Gastroesophageal sphincter (tissue), 4 donors: ENCODE measurements around the gene SDK1. TPM values are rescaled to one million over a fixed set of nuclear protein-coding genes. Genes with fewer than 3 reads are reported as not detected.
"Not testable (repeated sequence)": the region's sequence is repeated elsewhere in the genome, so short reads cannot be mapped to it uniquely, and the experiment has no call there.

Source experiments
- ATAC-seq: fragments of 150-250 bp; one replicate; pipeline ENCODE4 v1.9.1; 2016; ENCODE audit warnings: mild to moderate bottlenecking, moderate library complexity
- H3K27ac ChIP-seq, 4 donors: fragments of 200-600 bp; sonication (generic) in 3 of 4; 1 replicate in 3 of 4; 2 replicates in 1 of 4; pipeline ENCODE4 v1.5.1; 2016 to 2019
- H3K27me3 ChIP-seq: fragments of 200-600 bp; sonication (generic); one replicate; pipeline ENCODE4 v1.5.1; 2019
- H3K36me3 ChIP-seq, 2 donors: fragments of 200-600 bp; sonication (generic); one replicate each; pipeline ENCODE4 v1.5.1; 2019; ENCODE audit warnings: control low read depth in 1 of 2
- H3K4me1 ChIP-seq, 3 donors: fragments of 200-600 bp; sonication (generic); 1 replicate in 2 of 3; 2 replicates in 1 of 3; pipeline ENCODE4 v1.5.1; 2016 to 2019; ENCODE audit warnings: control low read depth in 2 of 3
- H3K4me3 ChIP-seq, 2 donors: fragments of 200-600 bp; sonication (generic); one replicate each; pipeline ENCODE4 v1.5.1; 2019; ENCODE audit warnings: mild to moderate bottlenecking in 1 of 2, moderate library complexity in 1 of 2
- H3K9me3 ChIP-seq, 3 donors: fragments of 200-600 bp; sonication (generic); one replicate each; pipeline ENCODE4 v1.5.1; 2017 to 2019; ENCODE audit warnings: control low read depth in 2 of 3
- EP300 ChIP-seq: sonication (generic); formaldehyde crosslinking; IDR thresholded peaks from one replicate; pipeline ENCODE4 v1.6.1; 2017; ENCODE audit warnings: antibody characterized with exemption, mild to moderate bottlenecking
- POLR2A ChIP-seq, 2 donors: fragments of 450-650 bp; IDR thresholded peaks; one replicate each; pipeline ENCODE4 v1.6.1; 2017; ENCODE audit warnings: antibody characterized with exemption in 2 of 2, mild to moderate bottlenecking in 2 of 2, moderate library complexity in 1 of 2
- POLR2AphosphoS5 ChIP-seq: sonication (generic); formaldehyde crosslinking; IDR thresholded peaks from one replicate; pipeline ENCODE4 v1.6.1; 2017; ENCODE audit warnings: antibody characterized with exemption
- WGBS, 2 donors: methylation state at CpG; one replicate each; pipeline ENCODE4 v1.1.5; 2018; ENCODE audit warnings: low coverage in 1 of 2; 5-methylcytosine and 5-hydroxymethylcytosine counted together
- total RNA-seq, 4 donors: library from RNA; depleted of rRNA; stranded (reverse); fragments of >200 nt; gene quantifications; one replicate each; pipeline ENCODE4 v1.1.0, GENCODE V29; 2016
- TF ChIP-seq, protein P1 (sequence below), 4 experiments: fragments of 200-600 bp in 2 of 4; fragments of 450-650 bp in 2 of 4; sonication (generic) in 1 of 4; IDR thresholded peaks; one replicate each; pipeline ENCODE4 v1.5.1; 2017 to 2019; ENCODE audit warnings: antibody characterized with exemption in 4 of 4, mild to moderate bottlenecking in 2 of 4, moderate library complexity in 2 of 4

Gene SDK1
- total RNA-seq, 4 donors from 2014 or later, result 6.1 to 13.6 (median 8.7) TPM

DNA sequence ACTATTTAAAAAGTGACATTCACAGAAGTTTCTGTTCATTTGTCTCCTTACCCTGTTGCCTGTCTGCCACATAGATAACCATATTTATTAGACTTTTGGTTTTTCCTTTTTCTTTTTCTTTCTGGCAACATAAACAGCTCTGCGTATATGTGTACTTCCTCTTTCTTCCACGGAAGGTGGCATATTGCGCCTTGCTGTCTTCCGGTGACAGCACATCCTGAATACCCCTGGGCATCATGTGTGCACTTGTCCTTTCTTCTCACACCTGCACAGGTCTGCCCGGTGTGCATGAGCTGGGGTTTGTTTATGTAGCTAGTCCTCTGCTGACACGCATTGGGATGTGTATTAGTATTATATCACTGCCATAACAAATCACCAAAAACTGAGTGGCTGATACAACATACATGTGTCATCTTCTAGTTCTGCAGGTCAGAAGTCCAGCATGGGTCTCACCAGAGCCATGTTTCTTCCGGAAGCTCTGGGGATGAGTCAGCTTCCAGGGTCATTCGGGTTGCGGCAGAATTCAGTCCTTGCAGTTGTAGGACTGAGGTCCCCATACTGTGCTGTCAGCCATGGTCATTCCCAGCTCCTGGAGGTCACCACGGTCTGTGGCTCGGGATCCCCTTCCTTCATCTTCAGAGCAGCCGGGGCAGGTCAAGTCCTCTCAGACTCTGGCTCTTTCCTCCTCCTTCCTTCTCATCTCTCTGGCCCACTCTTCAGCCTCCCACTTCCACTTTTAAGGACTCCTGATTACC lies 785.1 kb downstream of the SDK1 start:
- WGBS, 2 donors, result 70 to 83% methylated on average over 9 of the region's 12 CpGs
- Histone ChIP-seq H3K27me3 (no peaks in the 10 kb centered on the region), H3K27ac (no peak overlapping the region), H3K36me3 (no peaks in the 10 kb centered on the region), H3K9me3 (peaks cover 0 to 13% (median 0%) of the 10 kb centered on the region in 3 donors), H3K4me1 (no peaks in the 10 kb centered on the region), H3K4me3 (no peak overlapping the region)
- ATAC-seq, result no peak
- no peak for TF ChIP-seq POLR2AphosphoS5
- no peak for TF ChIP-seq POLR2A (IDR thresholded peaks at IDR 0.05)
- TF ChIP-seq EP300, result no peak

DNA sequence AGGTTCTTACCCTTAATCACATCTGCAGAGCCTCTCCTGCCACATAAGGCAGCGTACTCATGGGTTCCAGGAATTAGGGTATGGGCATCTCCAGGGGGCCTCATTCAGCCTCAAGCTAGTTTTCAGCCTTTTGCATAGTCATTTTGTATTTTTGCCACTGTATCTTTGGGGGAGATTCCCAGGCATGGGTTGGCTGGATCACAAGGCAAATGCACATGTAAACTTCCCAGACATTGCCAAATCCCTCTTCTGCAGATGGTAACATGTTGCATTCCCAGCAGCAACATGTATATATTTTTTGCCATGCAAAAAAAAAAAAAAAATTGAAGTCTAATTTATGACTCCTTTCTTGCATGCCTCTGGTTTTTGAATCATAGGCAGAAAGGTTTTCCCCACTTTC lies 785.7 kb downstream of the SDK1 start:
- no peaks in the 10 kb centered on the region for H3K27me3 ChIP-seq
- no peak for ATAC-seq
- 100% methylated on average over 1 of the region's 1 CpG; no CpG with 5 or more reads in 1 of the 2 donors for WGBS, 2 donors
- TF ChIP-seq, protein P1, sequence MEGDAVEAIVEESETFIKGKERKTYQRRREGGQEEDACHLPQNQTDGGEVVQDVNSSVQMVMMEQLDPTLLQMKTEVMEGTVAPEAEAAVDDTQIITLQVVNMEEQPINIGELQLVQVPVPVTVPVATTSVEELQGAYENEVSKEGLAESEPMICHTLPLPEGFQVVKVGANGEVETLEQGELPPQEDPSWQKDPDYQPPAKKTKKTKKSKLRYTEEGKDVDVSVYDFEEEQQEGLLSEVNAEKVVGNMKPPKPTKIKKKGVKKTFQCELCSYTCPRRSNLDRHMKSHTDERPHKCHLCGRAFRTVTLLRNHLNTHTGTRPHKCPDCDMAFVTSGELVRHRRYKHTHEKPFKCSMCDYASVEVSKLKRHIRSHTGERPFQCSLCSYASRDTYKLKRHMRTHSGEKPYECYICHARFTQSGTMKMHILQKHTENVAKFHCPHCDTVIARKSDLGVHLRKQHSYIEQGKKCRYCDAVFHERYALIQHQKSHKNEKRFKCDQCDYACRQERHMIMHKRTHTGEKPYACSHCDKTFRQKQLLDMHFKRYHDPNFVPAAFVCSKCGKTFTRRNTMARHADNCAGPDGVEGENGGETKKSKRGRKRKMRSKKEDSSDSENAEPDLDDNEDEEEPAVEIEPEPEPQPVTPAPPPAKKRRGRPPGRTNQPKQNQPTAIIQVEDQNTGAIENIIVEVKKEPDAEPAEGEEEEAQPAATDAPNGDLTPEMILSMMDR (IDR thresholded peaks at IDR 0.05), result no peak
- TF ChIP-seq POLR2AphosphoS5 (no peak), EP300 (no peak), POLR2A (IDR thresholded peaks at IDR 0.05) (no peak)
- H3K9me3 ChIP-seq, result peaks cover 0 to 14% (median 0%) of the 10 kb centered on the region in 3 donors
- no peaks in the 10 kb centered on the region for H3K36me3 ChIP-seq
- H3K4me1 ChIP-seq, result no peaks in the 10 kb centered on the region
- no peak overlapping the region for H3K27ac ChIP-seq
- no peak overlapping the region for H3K4me3 ChIP-seq

DNA sequence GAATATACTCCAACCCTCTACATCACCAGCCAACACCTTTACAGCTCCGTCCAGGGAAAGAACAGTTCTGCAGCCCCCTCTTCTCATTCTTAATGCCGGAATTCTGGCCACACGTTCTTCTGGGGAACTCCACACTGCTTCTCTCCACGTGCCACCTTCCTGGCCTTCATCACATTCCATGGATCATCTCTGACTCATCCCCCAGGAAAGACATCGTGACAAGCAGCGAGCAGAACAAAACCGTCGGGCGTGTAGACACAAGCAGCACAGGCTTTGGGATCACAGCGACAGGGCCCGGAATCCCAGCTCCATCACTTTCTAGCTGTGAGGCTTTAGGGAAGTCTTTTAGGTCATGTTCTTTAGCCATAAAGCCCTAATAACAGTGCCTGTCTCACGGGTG lies 790.7 kb downstream of the SDK1 start:
- H3K27me3 ChIP-seq, result no peaks in the 10 kb centered on the region
- H3K9me3 ChIP-seq, result peaks cover 0 to 14% (median 0%) of the 10 kb centered on the region in 3 donors
- H3K4me1 ChIP-seq, result no peaks in the 10 kb centered on the region
- no peak for TF ChIP-seq POLR2AphosphoS5
- TF ChIP-seq, protein P1 (IDR thresholded peaks at IDR 0.05), result no peak
- TF ChIP-seq EP300, result no peak
- no peak for TF ChIP-seq POLR2A (IDR thresholded peaks at IDR 0.05)
- H3K27ac ChIP-seq, result no peak overlapping the region
- 93 to 94% methylated on average over 3 to 11 of the region's 12 CpGs for WGBS, 2 donors
- ATAC-seq, result no peak
- no peaks in the 10 kb centered on the region for H3K36me3 ChIP-seq
- no peak overlapping the region for H3K4me3 ChIP-seq

DNA sequence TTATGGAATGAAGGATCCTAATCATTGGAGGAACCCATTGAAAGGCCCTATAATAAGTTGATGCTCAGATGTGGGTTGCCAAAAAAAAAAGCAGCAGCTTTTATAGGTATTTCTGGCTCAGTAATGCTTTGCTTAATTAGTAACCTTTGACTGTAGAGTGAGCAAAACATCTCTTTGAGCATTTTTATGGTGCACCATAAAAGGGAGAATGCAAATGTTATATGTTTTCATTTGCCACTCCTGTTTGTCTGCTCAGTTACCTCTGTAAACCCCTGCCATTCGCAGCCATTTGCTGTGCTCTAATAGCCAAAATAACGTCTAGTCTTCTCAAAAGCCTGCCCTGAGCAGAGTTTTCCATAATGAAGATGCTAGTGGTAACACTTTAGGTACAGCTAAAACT lies 792.0 kb downstream of the SDK1 start:
- Histone ChIP-seq H3K27ac (no peak overlapping the region), H3K27me3 (no peaks in the 10 kb centered on the region), H3K4me1 (no peaks in the 10 kb centered on the region), H3K36me3 (no peaks in the 10 kb centered on the region), H3K4me3 (no peak overlapping the region), H3K9me3 (peaks cover 0 to 14% (median 0%) of the 10 kb centered on the region in 3 donors)
- 89 to 91% methylated on average over 2 of the region's 2 CpGs for WGBS, 2 donors
- no peak for ATAC-seq
- TF ChIP-seq POLR2A (IDR thresholded peaks at IDR 0.05) (no peak), POLR2AphosphoS5 (no peak), EP300 (no peak)
- TF ChIP-seq, protein P1 (IDR thresholded peaks at IDR 0.05), result no peak

DNA sequence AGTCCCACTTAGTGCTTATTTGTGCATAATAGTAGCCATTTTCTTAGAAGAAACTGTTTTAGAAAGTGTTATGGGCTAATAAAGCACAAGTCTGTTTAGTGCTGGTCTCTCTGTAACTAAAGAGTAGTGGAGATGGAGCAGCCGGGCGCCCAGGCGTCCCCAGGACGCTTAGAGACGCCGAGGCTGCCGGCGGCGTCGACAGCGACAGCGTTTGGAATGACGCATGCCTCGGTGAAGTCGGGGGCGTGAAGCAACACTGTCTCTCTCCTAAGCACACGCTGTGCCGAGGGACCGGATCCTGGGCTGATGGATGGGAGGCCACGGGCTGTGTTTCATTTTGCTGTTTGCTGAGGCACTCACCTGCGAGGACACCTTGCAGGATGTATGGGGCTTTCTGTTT lies 792.4 kb downstream of the SDK1 start:
- TF ChIP-seq, protein P1 (IDR thresholded peaks at IDR 0.05), result no peak
- TF ChIP-seq POLR2AphosphoS5 (no peak), POLR2A (IDR thresholded peaks at IDR 0.05) (no peak), EP300 (no peak)
- Histone ChIP-seq H3K27me3 (no peaks in the 10 kb centered on the region), H3K27ac (no peak overlapping the region), H3K9me3 (peaks cover 0 to 14% (median 0%) of the 10 kb centered on the region in 3 donors), H3K4me3 (no peak overlapping the region), H3K4me1 (no peaks in the 10 kb centered on the region), H3K36me3 (no peaks in the 10 kb centered on the region)
- 78 to 87% methylated on average over 20 to 21 of the region's 21 CpGs for WGBS, 2 donors
- no peak for ATAC-seq

DNA sequence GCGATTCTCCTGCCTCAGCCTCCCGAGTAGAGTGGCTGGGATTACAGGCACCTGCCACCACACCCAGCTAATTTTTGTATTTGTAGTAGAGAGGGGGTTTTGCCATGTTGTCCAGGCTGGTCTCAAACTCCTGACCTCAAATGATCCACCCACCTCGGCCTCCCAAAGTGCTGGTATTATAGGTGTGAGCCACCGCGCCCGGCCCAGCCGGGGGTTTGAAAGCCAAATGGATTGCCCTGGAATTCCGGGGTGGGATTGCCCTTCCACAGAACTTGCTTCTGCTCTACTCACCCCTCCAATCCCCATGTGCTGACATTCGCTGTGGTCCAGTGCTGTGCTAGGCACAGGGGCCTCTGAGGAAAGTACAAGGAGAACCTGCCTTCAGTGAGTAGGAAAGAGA lies 793.1 kb downstream of the SDK1 start:
- ATAC-seq, H3K4me1 ChIP-seq, H3K36me3 ChIP-seq, H3K27me3 ChIP-seq, H3K4me3 ChIP-seq, H3K27ac ChIP-seq: not testable (repeated sequence)
- 91 to 100% methylated on average over 2 to 5 of the region's 9 CpGs for WGBS, 2 donors
- peaks cover 0 to 14% (median 0%) of the 10 kb centered on the region in 3 donors for H3K9me3 ChIP-seq
